ENCODE measurements around the gene CTR9.

Gene CTR9

GRCh38 chr11:10823152-10823579 is 72.1 kb downstream of the CTR9 start:
- FAIRE-seq = no peak

GRCh38 chr11:10824888-10825287 is 73.8 kb downstream of the CTR9 start:
- no peak for FAIRE-seq

- no peak for FAIRE-seq
Measured at GRCh38 chr11:10828402-10828801, 77.4 kb downstream of the CTR9 start.

GRCh38 chr11:10829139-10829538 is 78.1 kb downstream of the CTR9 start:
- no peak for FAIRE-seq
